GM21447 (cell line): ENCODE measurements around the gene TRIM44.

Experiments used
- ATAC-seq: cut with Tn5 transposase; IDR thresholded peaks from one replicate; pipeline ENCODE4 v1.9.1; 2021; ENCODE audit not compliant: unreplicated experiment

The TRIM44 gene

DNA sequence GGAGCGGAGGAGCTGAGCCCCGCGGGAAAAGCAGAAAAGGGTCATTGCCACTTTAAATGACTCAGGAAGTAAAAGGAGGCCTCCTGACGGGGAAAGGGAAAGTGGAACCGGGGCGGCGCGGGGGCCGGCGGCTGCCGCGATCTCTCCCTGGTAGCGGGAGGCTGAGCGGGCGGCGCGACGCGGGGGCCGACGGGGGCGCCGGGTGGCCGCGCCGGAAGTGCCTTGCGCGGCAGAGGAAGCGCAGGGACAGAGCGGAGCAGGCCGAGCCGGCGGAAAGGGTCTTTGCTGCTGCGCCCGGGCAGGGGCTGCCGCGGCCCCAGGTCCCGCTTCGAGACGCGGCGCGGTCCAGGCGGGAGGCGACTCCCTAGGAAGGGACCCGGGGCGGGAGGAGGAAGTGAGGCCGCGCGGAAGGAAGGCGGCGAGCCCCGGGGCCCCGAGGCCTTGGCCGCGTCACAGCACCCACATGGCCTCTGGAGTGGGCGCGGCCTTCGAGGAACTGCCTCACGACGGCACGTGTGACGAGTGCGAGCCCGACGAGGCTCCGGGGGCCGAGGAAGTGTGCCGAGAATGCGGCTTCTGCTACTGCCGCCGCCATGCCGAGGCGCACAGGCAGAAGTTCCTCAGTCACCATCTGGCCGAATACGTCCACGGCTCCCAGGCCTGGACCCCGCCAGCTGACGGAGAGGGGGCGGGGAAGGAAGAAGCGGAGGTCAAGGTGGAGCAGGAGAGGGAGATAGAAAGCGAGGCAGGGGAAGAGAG lies at the start of gene TRIM44:
TSS of gene TRIM44 (plus strand) at position 127 of the 759 bp plus-strand sequence. CDS start at position 464, 337 bp downstream.
- ATAC-seq: peak; percentile 89

GRCh38 chr11:35614939-35615569 lies 47.5 kb upstream of the TRIM44 start:
- ATAC-seq: no peak

GRCh38 chr11:35615921-35616900 lies 46.4 kb upstream of the TRIM44 start:
- ATAC-seq: no peak

DNA sequence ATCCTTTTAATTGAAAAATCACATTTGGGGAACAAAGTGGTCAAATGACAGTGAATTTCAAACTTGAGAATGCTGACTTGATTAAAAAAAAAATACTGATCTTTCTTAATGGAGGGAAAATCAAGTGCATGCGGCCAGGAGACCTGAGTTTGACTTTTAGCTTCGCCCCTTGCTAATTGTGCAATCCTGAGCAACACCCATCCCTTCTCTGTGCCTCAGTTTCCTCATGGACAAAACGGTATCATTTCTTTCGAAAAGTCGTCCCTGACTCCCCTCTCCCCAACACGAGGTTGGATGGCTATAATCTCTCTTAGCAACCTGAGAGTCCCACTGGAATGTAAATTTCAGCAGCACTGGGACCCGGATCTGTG lies 45.3 kb upstream of the TRIM44 start:
- ATAC-seq: no peak

DNA sequence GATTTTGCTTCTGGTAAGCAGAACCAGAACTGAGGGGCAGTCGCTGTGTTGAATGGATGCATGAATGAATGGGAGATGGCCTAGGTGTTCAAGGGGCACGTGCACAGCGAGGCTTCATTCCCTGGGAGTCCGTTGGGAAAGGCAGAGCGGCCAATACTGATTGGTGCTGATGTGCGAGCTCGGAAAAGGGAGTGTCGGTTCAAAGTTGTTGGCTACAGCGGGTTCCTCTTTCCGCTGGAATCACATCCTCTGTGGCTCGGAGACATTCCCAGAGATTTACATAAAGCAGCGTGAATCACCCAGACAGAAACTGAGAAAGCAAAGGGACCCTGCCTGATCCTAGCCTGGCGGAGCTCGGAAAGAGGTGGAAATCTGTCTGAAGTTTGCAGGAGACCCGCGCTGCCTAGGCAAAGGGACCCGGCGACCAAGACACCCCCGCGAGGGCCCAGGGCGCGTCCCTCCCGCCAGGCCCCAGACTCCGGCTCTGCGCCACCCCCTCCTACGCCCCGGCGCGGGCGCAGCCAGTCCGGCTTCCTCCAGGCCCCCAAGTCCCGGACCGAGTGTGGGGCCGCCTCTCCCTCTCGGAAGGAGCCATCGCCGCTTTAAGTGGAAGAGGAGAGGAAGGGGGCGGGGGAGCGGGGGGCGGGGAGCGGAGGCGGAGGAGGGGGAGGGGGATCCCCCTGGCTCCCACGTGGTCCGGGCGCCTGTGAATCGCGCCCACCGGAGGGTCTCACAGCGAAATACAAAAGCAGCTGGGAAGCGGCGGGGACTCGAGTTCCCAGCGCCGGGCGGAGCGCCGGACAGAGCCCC lies 44.7 kb upstream of the TRIM44 start, which contains the start of gene FJX1:
TSS of gene FJX1 (plus strand) at position 774 of the 810 bp plus-strand sequence. CDS start 177 bp downstream, outside the sequence.
- peak; percentile 32 for ATAC-seq

- peak; percentile 42 for ATAC-seq
Measured at GRCh38 chr11:35618497-35619115, 44.0 kb upstream of the TRIM44 start.

DNA sequence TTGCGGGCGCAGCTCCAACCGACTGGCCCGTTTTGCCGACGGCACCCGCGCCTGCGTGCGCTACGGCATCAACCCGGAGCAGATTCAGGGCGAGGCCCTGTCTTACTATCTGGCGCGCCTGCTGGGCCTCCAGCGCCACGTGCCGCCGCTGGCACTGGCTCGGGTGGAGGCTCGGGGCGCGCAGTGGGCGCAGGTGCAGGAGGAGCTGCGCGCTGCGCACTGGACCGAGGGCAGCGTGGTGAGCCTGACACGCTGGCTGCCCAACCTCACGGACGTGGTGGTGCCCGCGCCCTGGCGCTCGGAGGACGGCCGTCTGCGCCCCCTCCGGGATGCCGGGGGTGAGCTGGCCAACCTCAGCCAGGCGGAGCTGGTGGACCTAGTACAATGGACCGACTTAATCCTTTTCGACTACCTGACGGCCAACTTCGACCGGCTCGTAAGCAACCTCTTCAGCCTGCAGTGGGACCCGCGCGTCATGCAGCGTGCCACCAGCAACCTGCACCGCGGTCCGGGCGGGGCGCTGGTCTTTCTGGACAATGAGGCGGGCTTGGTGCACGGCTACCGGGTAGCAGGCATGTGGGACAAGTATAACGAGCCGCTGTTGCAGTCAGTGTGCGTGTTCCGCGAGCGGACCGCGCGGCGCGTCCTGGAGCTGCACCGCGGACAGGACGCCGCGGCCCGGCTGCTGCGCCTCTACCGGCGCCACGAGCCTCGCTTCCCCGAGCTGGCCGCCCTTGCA lies 43.3 kb upstream of the TRIM44 start:
- peak; percentile 25 for ATAC-seq

GRCh38 chr11:35619855-35620640 lies 42.5 kb upstream of the TRIM44 start:
- no peak for ATAC-seq

GRCh38 chr11:35620795-35621194 lies 41.8 kb upstream of the TRIM44 start:
- ATAC-seq: no peak

- no peak for ATAC-seq
Measured at GRCh38 chr11:35621620-35622019, 41.0 kb upstream of the TRIM44 start.

DNA sequence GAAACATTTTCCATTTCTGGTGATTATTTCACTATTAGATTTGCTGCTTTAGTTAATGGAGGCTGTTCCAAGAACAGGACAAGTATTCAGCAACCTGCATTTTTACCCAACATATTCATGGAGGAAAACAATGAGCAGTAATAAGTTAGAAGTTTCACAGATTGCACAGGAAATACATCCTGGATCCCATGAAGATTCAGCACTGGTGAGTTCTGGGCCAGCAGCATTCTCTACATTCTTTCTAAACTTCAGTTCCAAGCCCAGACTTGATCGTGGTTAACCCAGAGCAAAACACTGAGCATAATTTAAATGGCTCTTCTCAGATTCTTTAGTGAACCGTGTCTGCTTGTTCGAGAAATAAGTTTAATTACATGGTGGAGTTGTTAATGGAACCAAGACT lies 40.5 kb upstream of the TRIM44 start:
- ATAC-seq: no peak

DNA sequence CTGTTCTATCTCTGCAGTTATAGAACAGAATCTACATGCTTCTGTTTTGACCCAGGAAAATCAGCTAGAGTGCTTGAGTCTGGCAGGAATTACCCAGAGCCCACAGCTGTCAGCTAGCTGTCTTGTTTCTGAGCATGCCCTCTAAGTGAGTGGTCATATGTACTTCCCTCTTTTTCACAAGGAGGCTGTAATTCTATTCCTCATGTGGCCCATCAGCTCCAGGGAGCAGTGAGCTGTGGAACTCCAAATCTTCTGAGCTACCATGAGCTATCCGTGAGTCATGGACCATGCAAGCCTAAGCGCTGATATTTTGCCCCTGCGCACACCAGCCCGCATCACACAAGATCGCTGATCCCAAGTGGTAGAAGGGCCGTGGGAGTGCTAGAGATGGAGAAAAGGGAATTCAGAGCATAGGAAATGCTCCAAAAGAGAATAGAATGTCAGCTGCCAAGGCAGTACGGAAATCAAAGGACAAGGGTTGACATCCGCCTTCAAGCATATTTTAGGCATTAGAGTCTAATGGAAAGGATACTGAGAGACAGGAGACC lies 38.9 kb upstream of the TRIM44 start:
- ATAC-seq: no peak

GRCh38 chr11:35624316-35624715 lies 38.3 kb upstream of the TRIM44 start:
- no peak for ATAC-seq

- no peak for ATAC-seq
Measured at GRCh38 chr11:35624781-35625180, 37.8 kb upstream of the TRIM44 start.

- no peak for ATAC-seq
Measured at GRCh38 chr11:35626501-35626900, 36.1 kb upstream of the TRIM44 start.

GRCh38 chr11:35629511-35629910 lies 33.1 kb upstream of the TRIM44 start:
- no peak for ATAC-seq

- ATAC-seq: no peak
Measured at GRCh38 chr11:35629914-35630313, 32.7 kb upstream of the TRIM44 start.

DNA sequence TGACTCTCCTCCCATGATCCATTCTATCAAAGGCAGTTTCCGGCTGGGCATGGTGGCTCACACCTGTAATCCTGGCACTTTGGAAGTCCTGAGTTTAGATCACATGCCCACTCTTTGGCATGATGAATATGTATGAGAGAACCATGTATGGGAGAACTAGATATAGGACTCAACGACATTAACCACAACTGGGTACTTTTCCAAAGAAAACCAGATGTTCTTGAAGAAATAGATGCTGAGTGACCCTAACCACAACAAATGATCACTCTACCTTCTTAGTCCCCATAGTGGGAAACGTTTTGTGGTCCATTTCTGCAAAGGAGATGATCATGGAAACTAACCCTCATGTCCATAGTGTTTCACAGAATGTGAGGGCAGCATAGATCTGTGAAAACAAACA lies 30.7 kb upstream of the TRIM44 start:
- ATAC-seq: no peak
